Hepatocyte (in vitro differentiated cells): Measurements from ENCODE around the gene DGKD.

Source experiments
- EZH2 ChIP-seq: fragments of 200-600 bp; sonication (generic); IDR thresholded peaks from 2 replicates; pipeline ENCODE4 v1.6.1; 2016; ENCODE audit warnings: antibody characterized with exemption, mild to moderate bottlenecking, borderline replicate concordance
- EZH2phosphoT487 ChIP-seq: fragments of 200-600 bp; sonication (generic); IDR thresholded peaks from one replicate; pipeline ENCODE4 v1.6.1; 2018; ENCODE audit warnings: antibody characterized with exemption, mild to moderate bottlenecking, low read depth, moderate library complexity; ENCODE audit not compliant: unreplicated experiment, severe bottlenecking
- TF ChIP-seq, protein P1 (sequence below): fragments of 200-600 bp; sonication (generic); IDR thresholded peaks from 2 replicates; pipeline ENCODE4 v1.5.1; 2016; ENCODE audit warnings: antibody characterized with exemption, mild to moderate bottlenecking; ENCODE audit not compliant: poor library complexity

DNA sequence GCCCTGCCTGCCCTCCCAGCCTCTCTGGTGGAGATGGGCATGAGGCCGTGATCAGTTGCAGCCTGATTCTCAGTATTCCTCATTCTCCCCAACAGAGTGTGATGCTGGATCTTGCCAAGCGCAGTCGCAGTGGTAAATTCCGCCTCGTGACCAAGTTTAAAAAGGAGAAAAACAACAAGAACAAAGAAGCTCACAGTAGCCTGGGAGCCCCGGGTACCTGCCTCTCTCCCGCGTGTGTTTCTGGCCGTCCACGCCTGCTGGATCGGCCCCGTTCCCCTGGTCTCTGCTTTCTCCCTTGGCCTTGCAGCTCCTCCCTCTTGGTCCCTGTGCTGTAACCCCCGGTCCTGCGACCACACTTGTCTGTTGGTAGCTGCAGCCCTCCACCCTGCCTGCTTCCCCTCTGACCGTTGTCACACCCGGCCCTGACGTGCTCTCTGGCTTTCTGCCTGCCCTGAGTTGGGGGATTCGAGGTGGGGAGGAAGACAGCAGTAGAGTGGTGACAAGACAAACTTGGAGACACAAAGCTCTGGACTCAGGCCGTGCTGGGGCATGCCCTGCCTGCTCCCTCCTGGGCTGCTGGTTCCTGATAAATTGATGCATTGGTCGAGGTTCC lies 112.8 kb downstream of the DGKD start:
- TF ChIP-seq EZH2 (no peak), EZH2phosphoT487 (no peak)
- TF ChIP-seq, protein P1, sequence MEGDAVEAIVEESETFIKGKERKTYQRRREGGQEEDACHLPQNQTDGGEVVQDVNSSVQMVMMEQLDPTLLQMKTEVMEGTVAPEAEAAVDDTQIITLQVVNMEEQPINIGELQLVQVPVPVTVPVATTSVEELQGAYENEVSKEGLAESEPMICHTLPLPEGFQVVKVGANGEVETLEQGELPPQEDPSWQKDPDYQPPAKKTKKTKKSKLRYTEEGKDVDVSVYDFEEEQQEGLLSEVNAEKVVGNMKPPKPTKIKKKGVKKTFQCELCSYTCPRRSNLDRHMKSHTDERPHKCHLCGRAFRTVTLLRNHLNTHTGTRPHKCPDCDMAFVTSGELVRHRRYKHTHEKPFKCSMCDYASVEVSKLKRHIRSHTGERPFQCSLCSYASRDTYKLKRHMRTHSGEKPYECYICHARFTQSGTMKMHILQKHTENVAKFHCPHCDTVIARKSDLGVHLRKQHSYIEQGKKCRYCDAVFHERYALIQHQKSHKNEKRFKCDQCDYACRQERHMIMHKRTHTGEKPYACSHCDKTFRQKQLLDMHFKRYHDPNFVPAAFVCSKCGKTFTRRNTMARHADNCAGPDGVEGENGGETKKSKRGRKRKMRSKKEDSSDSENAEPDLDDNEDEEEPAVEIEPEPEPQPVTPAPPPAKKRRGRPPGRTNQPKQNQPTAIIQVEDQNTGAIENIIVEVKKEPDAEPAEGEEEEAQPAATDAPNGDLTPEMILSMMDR: no peak
